Measurements from ENCODE around the gene ZNHIT2.
A peak's percentile ranks its signal among the peaks of the same experiment; 100 is the strongest.
"Not testable (repeated sequence)": the region's sequence is repeated elsewhere in the genome, so short reads cannot be mapped to it uniquely, and the experiment has no call there.

Gene ZNHIT2

GRCh38 chr11:65157336-65157735 lies 39.8 kb upstream of the ZNHIT2 start:
- no peak for DNase-seq (ENCODE audit: low read depth)
- in situ Hi-C loops (cut with HindIII; ENCODE audit: low sequenced_read_pairs): no loop called here
- no peak overlapping the region for H3K4me3 ChIP-seq (ENCODE audit: low read depth, low read length)

GRCh38 chr11:65156926-65157325 lies 39.4 kb upstream of the ZNHIT2 start:
- H3K4me3 ChIP-seq (ENCODE audit: low read depth, low read length): no peak overlapping the region
- TF ChIP-seq, protein P1, sequence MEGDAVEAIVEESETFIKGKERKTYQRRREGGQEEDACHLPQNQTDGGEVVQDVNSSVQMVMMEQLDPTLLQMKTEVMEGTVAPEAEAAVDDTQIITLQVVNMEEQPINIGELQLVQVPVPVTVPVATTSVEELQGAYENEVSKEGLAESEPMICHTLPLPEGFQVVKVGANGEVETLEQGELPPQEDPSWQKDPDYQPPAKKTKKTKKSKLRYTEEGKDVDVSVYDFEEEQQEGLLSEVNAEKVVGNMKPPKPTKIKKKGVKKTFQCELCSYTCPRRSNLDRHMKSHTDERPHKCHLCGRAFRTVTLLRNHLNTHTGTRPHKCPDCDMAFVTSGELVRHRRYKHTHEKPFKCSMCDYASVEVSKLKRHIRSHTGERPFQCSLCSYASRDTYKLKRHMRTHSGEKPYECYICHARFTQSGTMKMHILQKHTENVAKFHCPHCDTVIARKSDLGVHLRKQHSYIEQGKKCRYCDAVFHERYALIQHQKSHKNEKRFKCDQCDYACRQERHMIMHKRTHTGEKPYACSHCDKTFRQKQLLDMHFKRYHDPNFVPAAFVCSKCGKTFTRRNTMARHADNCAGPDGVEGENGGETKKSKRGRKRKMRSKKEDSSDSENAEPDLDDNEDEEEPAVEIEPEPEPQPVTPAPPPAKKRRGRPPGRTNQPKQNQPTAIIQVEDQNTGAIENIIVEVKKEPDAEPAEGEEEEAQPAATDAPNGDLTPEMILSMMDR (IDR thresholded peaks at IDR 0.05; ENCODE audit: low read depth, low read length, missing control alignments): no peak
- DNase-seq (ENCODE audit: low read depth): no peak
- in situ Hi-C loops (cut with HindIII; ENCODE audit: low sequenced_read_pairs): no loop called here

More at GRCh38 chr11:65157336-65157735, 39.8 kb upstream of the ZNHIT2 start:
- TF ChIP-seq, protein P1 (IDR thresholded peaks at IDR 0.05; ENCODE audit: low read depth, low read length, missing control alignments): no peak

- DNase-seq (ENCODE audit: low read depth): no peak
- in situ Hi-C loops (cut with HindIII; ENCODE audit: low sequenced_read_pairs): no loop called here
- TF ChIP-seq, protein P1 (IDR thresholded peaks at IDR 0.05; ENCODE audit: low read depth, low read length, missing control alignments): no peak
- H3K4me3 ChIP-seq (ENCODE audit: low read depth, low read length): no peak overlapping the region
These were observed 38.8 kb upstream of the ZNHIT2 start for GRCh38 chr11:65156256-65156655.

- TF ChIP-seq, protein P1 (IDR thresholded peaks at IDR 0.05; ENCODE audit: low read depth, low read length, missing control alignments): no peak
- no peak overlapping the region for H3K4me3 ChIP-seq (ENCODE audit: low read depth, low read length)
- no peak for DNase-seq (ENCODE audit: low read depth)
- in situ Hi-C loops (cut with HindIII; ENCODE audit: low sequenced_read_pairs): no loop called here
These were observed 34.6 kb upstream of the ZNHIT2 start for GRCh38 chr11:65152122-65152521.

GRCh38 chr11:65151331-65151899 lies 33.9 kb upstream of the ZNHIT2 start:
- DNase-seq (ENCODE audit: low read depth): no peak
- no peak overlapping the region for H3K4me3 ChIP-seq (ENCODE audit: low read depth, low read length)
- in situ Hi-C loops (cut with HindIII; ENCODE audit: low sequenced_read_pairs): no loop called here
- TF ChIP-seq, protein P1 (IDR thresholded peaks at IDR 0.05; ENCODE audit: low read depth, low read length, missing control alignments): no peak

GRCh38 chr11:65150509-65151299 lies 33.2 kb upstream of the ZNHIT2 start:
- DNase-seq (ENCODE audit: low read depth): peak; percentile 34
- in situ Hi-C loops (cut with HindIII; ENCODE audit: low sequenced_read_pairs): no loop called here
- TF ChIP-seq, protein P1 (IDR thresholded peaks at IDR 0.05; ENCODE audit: low read depth, low read length, missing control alignments): no peak
- H3K4me3 ChIP-seq (ENCODE audit: low read depth, low read length): no peak overlapping the region

DNA sequence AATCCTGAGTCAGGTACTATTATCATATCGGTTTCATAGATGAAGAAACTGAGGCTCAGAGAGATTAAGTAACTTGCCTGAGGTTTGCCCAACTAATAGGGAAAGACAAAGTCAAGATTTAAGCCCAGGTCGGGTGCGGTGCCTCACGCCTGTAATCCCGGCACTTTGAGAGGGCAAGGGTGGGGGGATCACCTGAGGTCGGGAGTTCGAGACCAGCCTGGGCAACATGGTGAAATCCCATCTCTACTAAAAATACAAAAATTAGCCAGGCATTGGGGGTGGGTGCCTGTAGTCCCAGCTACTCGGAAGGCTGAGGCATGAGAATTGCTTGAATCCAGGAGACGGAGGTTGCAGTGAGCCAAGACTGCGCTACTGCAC lies 32.6 kb upstream of the ZNHIT2 start:
- H3K4me3 ChIP-seq (ENCODE audit: low read depth, low read length); in situ Hi-C loops (cut with HindIII; ENCODE audit: low sequenced_read_pairs); DNase-seq (ENCODE audit: low read depth): not testable (repeated sequence)

Measured in astrocyte of the cerebellum (primary cell).